Suprapubic skin (tissue), 4 donors: ENCODE measurements around the gene NRF1. TPM values are rescaled to one million over a fixed set of nuclear protein-coding genes. Genes with fewer than 3 reads are reported as not detected.

Experiments used
- DNase-seq, 2 donors: peaks; one replicate each; pipeline ENCODE4 v3.0.0-alpha.2; 2019; ENCODE audit warnings: low spot score in 2 of 2
- H3K27ac ChIP-seq: fragments of 200-600 bp; sonication (generic); one replicate; pipeline ENCODE4 v1.5.1; 2019
- H3K27me3 ChIP-seq: fragments of 200-600 bp; sonication (generic); one replicate; pipeline ENCODE4 v1.5.1; 2019
- H3K36me3 ChIP-seq: fragments of 200-600 bp; sonication (generic); one replicate; pipeline ENCODE4 v1.5.1; 2019
- H3K4me1 ChIP-seq: fragments of 200-600 bp; sonication (generic); one replicate; pipeline ENCODE4 v1.5.1; 2019
- H3K4me3 ChIP-seq: fragments of 200-600 bp; sonication (generic); one replicate; pipeline ENCODE4 v1.5.1; 2019; ENCODE audit warnings: mild to moderate bottlenecking
- H3K9me3 ChIP-seq: fragments of 200-600 bp; sonication (generic); one replicate; pipeline ENCODE4 v1.5.1; 2019
- EP300 ChIP-seq: sonication (generic); formaldehyde crosslinking; IDR thresholded peaks from one replicate; pipeline ENCODE4 v1.6.1; 2017; ENCODE audit warnings: antibody characterized with exemption
- POLR2A ChIP-seq, 2 donors: fragments of 450-650 bp; IDR thresholded peaks; one replicate each; pipeline ENCODE4 v1.6.1; 2017; ENCODE audit warnings: antibody characterized with exemption in 2 of 2, mild to moderate bottlenecking in 2 of 2, moderate library complexity in 2 of 2
- POLR2AphosphoS5 ChIP-seq, 3 donors: sonication (generic); formaldehyde crosslinking; IDR thresholded peaks; one replicate each; pipeline ENCODE4 v1.6.1; 2017; ENCODE audit warnings: antibody characterized with exemption in 3 of 3
- WGBS: methylation state at CpG from one replicate; pipeline ENCODE4 v1.1.5; 2018; 5-methylcytosine and 5-hydroxymethylcytosine counted together
- total RNA-seq, 4 donors: library from RNA; depleted of rRNA; stranded (reverse); fragments of >200 nt; gene quantifications; one replicate each; pipeline ENCODE4 v1.1.0, GENCODE V29; 2016
- TF ChIP-seq, protein P1 (sequence below), 2 donors: fragments of 200-600 bp in 1 of 2; fragments of 450-650 bp in 1 of 2; sonication (generic) in 1 of 2; IDR thresholded peaks; one replicate each; pipeline ENCODE4 v1.5.1; 2016 to 2019; ENCODE audit warnings: antibody characterized with exemption in 2 of 2, mild to moderate bottlenecking in 1 of 2, moderate library complexity in 1 of 2

NRF1 gene
- total RNA-seq, 4 donors from 2014 or later = 11.7 to 33.2 (median 15.5) TPM

DNA sequence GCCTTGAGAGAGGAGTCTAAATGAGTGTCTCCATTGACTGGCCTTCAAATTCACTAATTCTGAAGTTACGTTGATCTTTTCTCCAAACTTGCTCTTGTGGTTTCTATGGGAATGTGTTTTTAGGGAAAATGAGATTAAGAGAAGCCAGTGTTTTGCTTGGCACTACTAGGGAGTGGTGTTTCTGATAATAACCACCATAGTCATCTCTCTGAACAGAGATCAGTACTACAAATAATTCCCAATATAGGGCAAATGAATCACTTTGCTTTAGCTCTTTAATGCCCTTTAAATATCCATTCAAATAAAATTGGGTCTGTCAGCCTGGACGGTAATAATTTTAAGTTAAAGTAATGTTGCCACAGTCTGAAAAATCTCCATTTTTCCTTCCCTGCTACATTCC lies 90.8 kb downstream of the NRF1 start:
- no peaks in the 10 kb centered on the region for H3K4me1 ChIP-seq
- H3K27me3 ChIP-seq = no peaks in the 10 kb centered on the region
- no peak overlapping the region for H3K27ac ChIP-seq
- 85% methylated on average over 2 of the region's 2 CpGs for WGBS
- TF ChIP-seq, protein P1, sequence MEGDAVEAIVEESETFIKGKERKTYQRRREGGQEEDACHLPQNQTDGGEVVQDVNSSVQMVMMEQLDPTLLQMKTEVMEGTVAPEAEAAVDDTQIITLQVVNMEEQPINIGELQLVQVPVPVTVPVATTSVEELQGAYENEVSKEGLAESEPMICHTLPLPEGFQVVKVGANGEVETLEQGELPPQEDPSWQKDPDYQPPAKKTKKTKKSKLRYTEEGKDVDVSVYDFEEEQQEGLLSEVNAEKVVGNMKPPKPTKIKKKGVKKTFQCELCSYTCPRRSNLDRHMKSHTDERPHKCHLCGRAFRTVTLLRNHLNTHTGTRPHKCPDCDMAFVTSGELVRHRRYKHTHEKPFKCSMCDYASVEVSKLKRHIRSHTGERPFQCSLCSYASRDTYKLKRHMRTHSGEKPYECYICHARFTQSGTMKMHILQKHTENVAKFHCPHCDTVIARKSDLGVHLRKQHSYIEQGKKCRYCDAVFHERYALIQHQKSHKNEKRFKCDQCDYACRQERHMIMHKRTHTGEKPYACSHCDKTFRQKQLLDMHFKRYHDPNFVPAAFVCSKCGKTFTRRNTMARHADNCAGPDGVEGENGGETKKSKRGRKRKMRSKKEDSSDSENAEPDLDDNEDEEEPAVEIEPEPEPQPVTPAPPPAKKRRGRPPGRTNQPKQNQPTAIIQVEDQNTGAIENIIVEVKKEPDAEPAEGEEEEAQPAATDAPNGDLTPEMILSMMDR (IDR thresholded peaks at IDR 0.05) = no peak
- TF ChIP-seq EP300 (no peak), POLR2AphosphoS5 (IDR thresholded peaks at IDR 0.05) (no peak), POLR2A (IDR thresholded peaks at IDR 0.05) (no peak)
- no peak for DNase-seq
- H3K9me3 ChIP-seq = no peaks in the 10 kb centered on the region
- H3K36me3 ChIP-seq = peaks cover 13% of the 10 kb centered on the region
- no peak overlapping the region for H3K4me3 ChIP-seq

DNA sequence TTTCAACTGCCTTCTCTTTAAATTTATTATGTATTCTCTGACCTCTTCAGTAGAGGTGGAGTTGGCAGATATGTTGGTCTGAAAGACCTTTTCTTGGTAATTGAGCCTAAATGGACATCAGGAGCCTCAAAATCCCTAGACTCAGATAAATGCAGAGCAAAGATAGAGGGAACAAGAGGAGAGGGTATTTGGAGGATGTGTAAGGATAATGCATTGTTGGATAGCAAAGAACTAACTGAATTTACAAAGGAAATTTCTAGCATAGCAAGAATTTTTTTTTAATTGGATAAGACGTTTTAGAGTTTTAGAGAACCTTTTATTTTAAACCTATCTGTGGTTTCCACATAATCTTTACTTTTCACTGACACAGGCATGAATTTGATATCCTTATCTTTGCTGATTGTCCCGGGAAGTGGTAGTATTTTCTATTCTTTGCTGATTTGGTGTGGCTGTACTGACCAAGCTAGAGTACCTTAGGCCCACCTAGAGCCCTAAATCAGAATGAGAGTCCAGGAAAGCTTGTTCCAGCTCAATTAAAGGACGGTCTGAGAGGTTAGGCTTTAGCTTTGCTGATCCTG lies 91.3 kb downstream of the NRF1 start:
- Histone ChIP-seq H3K9me3 (no peaks in the 10 kb centered on the region), H3K4me1 (no peaks in the 10 kb centered on the region), H3K4me3 (no peak overlapping the region), H3K27ac (no peak overlapping the region), H3K27me3 (no peaks in the 10 kb centered on the region), H3K36me3 (peaks cover 13% of the 10 kb centered on the region)
- WGBS = 88% methylated on average over 3 of the region's 3 CpGs
- TF ChIP-seq EP300 (no peak), POLR2A (IDR thresholded peaks at IDR 0.05) (no peak), POLR2AphosphoS5 (IDR thresholded peaks at IDR 0.05) (no peak)
- TF ChIP-seq, protein P1 (IDR thresholded peaks at IDR 0.05) = no peak
- DNase-seq = no peak

DNA sequence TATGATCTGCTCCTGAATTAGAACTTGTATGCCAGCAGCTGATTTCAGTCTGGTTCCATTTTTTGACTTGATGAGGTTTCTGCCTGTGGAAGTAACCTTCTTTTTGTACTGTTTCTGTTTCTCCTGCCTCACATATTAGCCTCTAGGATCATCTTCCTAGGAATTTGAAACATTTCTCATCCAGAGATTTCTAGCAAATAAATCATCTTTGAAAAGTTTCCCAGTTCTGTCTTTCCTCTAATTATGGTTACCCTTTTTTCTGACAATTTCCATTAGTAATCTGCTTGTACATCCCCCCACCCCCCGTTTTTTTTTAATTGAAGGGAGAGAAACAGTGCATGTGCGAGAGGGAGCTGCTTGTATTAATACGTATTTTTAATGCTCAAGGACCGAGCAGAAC lies 92.2 kb downstream of the NRF1 start:
- 89% methylated on average over 4 of the region's 4 CpGs for WGBS
- no peak overlapping the region for H3K4me3 ChIP-seq
- no peak for DNase-seq
- H3K27me3 ChIP-seq = no peaks in the 10 kb centered on the region
- no peaks in the 10 kb centered on the region for H3K4me1 ChIP-seq
- no peak overlapping the region for H3K27ac ChIP-seq
- H3K9me3 ChIP-seq = no peaks in the 10 kb centered on the region
- no peak for TF ChIP-seq POLR2AphosphoS5 (IDR thresholded peaks at IDR 0.05)
- no peak for TF ChIP-seq EP300
- H3K36me3 ChIP-seq = peaks cover 13% of the 10 kb centered on the region

DNA sequence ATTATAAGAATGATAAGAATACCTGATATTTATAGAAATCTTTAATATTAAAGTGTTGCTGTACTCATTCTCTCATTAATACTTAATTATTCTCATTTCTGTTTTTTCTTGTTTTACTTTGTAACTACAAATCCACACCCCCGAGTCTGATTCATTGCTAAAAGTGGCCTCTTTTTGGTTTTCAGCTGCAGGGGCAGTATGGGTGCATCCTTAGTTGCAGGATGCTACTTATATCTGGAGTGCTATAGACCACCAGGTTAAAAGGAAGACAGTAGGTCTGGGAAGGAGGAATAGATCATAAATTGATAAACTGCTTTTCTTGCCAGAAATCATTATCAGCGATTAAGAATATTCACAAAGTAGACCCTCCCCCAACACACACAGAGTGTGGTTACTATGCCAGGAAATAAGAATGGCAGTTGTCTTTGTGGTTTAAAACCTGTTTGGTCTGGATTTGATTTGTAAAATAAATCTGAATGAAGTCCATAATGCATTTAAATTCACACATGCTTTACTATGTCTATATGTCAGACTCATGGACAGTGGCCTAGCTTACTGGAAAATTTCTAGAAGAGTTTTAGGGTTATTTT lies 96.5 kb downstream of the NRF1 start:
- Histone ChIP-seq H3K27me3 (no peaks in the 10 kb centered on the region), H3K9me3 (no peaks in the 10 kb centered on the region), H3K4me3 (no peak overlapping the region), H3K4me1 (no peaks in the 10 kb centered on the region), H3K27ac (no peak overlapping the region), H3K36me3 (peaks cover 49% of the 10 kb centered on the region)
- TF ChIP-seq EP300 = no peak
- TF ChIP-seq POLR2A (IDR thresholded peaks at IDR 0.05) = no peak
- TF ChIP-seq, protein P1 (IDR thresholded peaks at IDR 0.05) = no peak
- TF ChIP-seq POLR2AphosphoS5 (IDR thresholded peaks at IDR 0.05) = no peak
- DNase-seq = no peak
- WGBS = 40% methylated on average over 2 of the region's 2 CpGs

DNA sequence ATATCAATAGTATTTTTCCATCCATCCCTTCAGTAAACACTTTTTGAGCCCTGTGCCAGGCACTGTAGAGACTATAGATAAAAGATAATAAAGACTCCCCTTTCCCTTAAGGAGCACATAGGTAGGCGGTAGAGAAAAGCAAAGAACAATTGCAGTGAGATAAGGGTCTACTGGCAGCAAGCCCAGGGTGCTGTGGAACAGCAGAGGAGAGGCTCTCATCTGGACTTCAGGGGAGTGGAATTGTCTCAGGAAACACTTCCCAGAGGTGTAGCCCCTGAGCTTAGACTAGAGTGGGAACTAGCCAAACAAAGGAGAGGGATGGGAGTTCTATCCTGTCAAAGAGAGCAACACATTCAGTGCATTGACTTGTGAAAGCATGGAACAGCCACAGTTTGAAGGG lies 102.0 kb downstream of the NRF1 start:
- H3K36me3 ChIP-seq = peaks cover 82% of the 10 kb centered on the region
- H3K27me3 ChIP-seq = no peaks in the 10 kb centered on the region
- no peak overlapping the region for H3K4me3 ChIP-seq
- no peaks in the 10 kb centered on the region for H3K4me1 ChIP-seq
- TF ChIP-seq POLR2A (IDR thresholded peaks at IDR 0.05) (no peak), EP300 (no peak), POLR2AphosphoS5 (IDR thresholded peaks at IDR 0.05) (no peak)
- TF ChIP-seq, protein P1 (IDR thresholded peaks at IDR 0.05) = no peak
- 96% methylated on average over 1 of the region's 1 CpG for WGBS
- no peak for DNase-seq
- no peaks in the 10 kb centered on the region for H3K9me3 ChIP-seq
- no peak overlapping the region for H3K27ac ChIP-seq
